ENCODE results near the gene IFIT2. TPM values are rescaled to one million over a fixed set of nuclear protein-coding genes. Genes with fewer than 3 reads are reported as not detected.

Gene IFIT2
- total and polyA plus RNA-seq, 2 donors (not counting 3 experiments of a cell fraction or from before 2014, with no cell fraction given): 0.23 to 1.4 TPM

DNA sequence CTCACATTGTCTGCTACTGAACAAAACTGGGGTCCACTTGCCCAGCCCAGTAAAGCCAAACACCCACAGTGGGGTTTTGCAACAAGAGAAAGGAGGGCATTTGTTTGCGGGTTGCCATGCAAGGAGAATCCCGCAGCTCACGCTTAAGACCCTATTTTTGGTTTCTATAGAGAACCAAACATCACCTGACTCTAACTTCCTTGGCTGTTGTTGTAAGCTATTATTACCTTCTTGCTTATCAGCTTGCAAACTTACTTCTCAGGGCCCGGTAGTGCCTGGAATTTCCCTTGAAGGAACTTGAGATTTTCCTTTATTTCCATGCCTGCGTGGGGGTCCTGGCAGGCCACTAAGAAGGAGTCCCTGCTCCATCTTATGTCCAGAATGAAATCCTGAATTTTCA lies 46.6 kb downstream of the IFIT2 start:
- Histone ChIP-seq H3K4me2 (ENCODE audit: insufficient read depth, low read length) (no peak overlapping the region), H3K9me3 (replicated peaks; ENCODE audit: control insufficient read depth, insufficient read depth, low read length) (no peaks in the 10 kb centered on the region), H3K79me2 (ENCODE audit: control insufficient read depth, insufficient read depth, low read length) (no peaks in the 10 kb centered on the region), H3K36me3 (ENCODE audit: control insufficient read depth in 2 of 2, extremely low read depth in 1 of 2, insufficient read depth in 2 of 2, low read length in 2 of 2) (no peaks in the 10 kb centered on the region), H4K20me1 (replicated peaks; ENCODE audit: control insufficient read depth, extremely low read depth, insufficient read depth, low read length) (no peaks in the 10 kb centered on the region), H3K27ac (ENCODE audit: insufficient read depth, low read depth, low read length) (no peak overlapping the region), H3K27me3 (ENCODE audit: control insufficient read depth in 2 of 2, insufficient read depth in 2 of 2, low read length in 2 of 2) (peaks cover 0 to 5% of the 10 kb centered on the region in 2 experiments), H3K9ac (replicated peaks; ENCODE audit: extremely low read depth, insufficient read depth, low read length) (no peak overlapping the region), H3K4me1 (ENCODE audit: control insufficient read depth, extremely low read depth, insufficient read depth, low read length) (peaks cover 13% of the 10 kb centered on the region), H3K4me3 (replicated peaks in 1 of 3; ENCODE audit: insufficient read depth in 1 of 3, low read depth in 1 of 3, low read length in 3 of 3) (no peak overlapping the region), H3K9me1 (replicated peaks; ENCODE audit: control insufficient read depth, extremely low read depth, insufficient read depth, low read length) (no peaks in the 10 kb centered on the region), H2AFZ (ENCODE audit: low read depth, low read length) (no peak overlapping the region)
- no peak for TF ChIP-seq CTCF (IDR thresholded peaks at IDR 0.05; ENCODE audit: extremely low read depth in 1 of 2, insufficient read depth in 1 of 2, low read depth in 1 of 2, low read length in 2 of 2)
- TF ChIP-seq MYC (IDR thresholded peaks at IDR 0.05; ENCODE audit: low read depth, low read length): no peak
- no peak for TF ChIP-seq POLR2A (IDR thresholded peaks at IDR 0.05; ENCODE audit: low read depth, low read length)
- no peak for TF ChIP-seq JUN (IDR thresholded peaks at IDR 0.05; ENCODE audit: borderline replicate concordance, insufficient read depth, insufficient read length, low read depth)
- no peak for TF ChIP-seq EZH2 (IDR thresholded peaks at IDR 0.05; ENCODE audit: borderline replicate concordance, low read depth, low read length, severe bottlenecking)
- TF ChIP-seq, protein P1, sequence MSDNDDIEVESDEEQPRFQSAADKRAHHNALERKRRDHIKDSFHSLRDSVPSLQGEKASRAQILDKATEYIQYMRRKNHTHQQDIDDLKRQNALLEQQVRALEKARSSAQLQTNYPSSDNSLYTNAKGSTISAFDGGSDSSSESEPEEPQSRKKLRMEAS (IDR thresholded peaks at IDR 0.05; ENCODE audit: insufficient read depth, insufficient read length): no peak
- no peak for TF ChIP-seq FOS (IDR thresholded peaks at IDR 0.05; ENCODE audit: borderline replicate concordance, insufficient read depth, low read length)
- no peak for TF ChIP-seq POLR2AphosphoS5 (IDR thresholded peaks at IDR 0.05; ENCODE audit: insufficient read depth, low read depth, low read length)
- no peak for TF ChIP-seq GATA2 (IDR thresholded peaks at IDR 0.05; ENCODE audit: insufficient read depth, insufficient read length, low read depth, low read length)
- DNase-seq (ENCODE audit: low read depth, low spot score) (no peak), FAIRE-seq (no peak)
- no TSS peak for BruUV-seq (replicated peaks)
- intact Hi-C loops (cut with micrococcal nuclease): loop anchor here (5.0 kb wide), 1 partner anchor 71 kb away; no protein-coding TSS in a partner anchor
- dilution Hi-C loops (cut with MboI; ENCODE audit: extremely low pct_ligation_motif_present, low sequenced_read_pairs): no loop called here
- ChIA-PET POLR2A (no interaction called here), CTCF (interaction anchor here (2.3 kb wide), 1 partner anchor 21 kb away, joined by 6 read pairs; no protein-coding TSS in a partner anchor)

All from endothelial cell of umbilical vein (primary cell).